HuH-7 (cell line): ENCODE results near the gene CTBP2.
"Not testable (repeated sequence)": the region's sequence is repeated elsewhere in the genome, so short reads cannot be mapped to it uniquely, and the experiment has no call there.

Experiments
- DNase-seq: peaks from one replicate; pipeline ENCODE4 v3.0.0; 2011; ENCODE audit warnings: low spot score

Gene CTBP2

GRCh38 chr10:125063256-125063925 is 97.0 kb downstream of the CTBP2 start:
- DNase-seq = no peak

- DNase-seq = no peak
Measured at GRCh38 chr10:125062914-125063230, 97.5 kb downstream of the CTBP2 start.

- DNase-seq = no peak
Measured at GRCh38 chr10:125062227-125062913, 98.0 kb downstream of the CTBP2 start.

GRCh38 chr10:125061557-125062226 is 98.7 kb downstream of the CTBP2 start:
- DNase-seq = no peak

- DNase-seq = peak; percentile 59
Measured at GRCh38 chr10:125060826-125061556, 99.4 kb downstream of the CTBP2 start.

- DNase-seq = no peak
Measured at GRCh38 chr10:125060482-125060825, 99.9 kb downstream of the CTBP2 start.

- no peak for DNase-seq
Measured at GRCh38 chr10:125060026-125060425, 100.3 kb downstream of the CTBP2 start.

- not testable (repeated sequence) for DNase-seq
Measured at GRCh38 chr10:125059348-125059747, 101.0 kb downstream of the CTBP2 start.

GRCh38 chr10:125057158-125058001 is 103.0 kb downstream of the CTBP2 start:
- DNase-seq = no peak

- DNase-seq = no peak
Measured at GRCh38 chr10:125056161-125057132, 103.9 kb downstream of the CTBP2 start.

- no peak for DNase-seq
Measured at GRCh38 chr10:125055446-125055845, 104.9 kb downstream of the CTBP2 start.

GRCh38 chr10:125054669-125055268 is 105.6 kb downstream of the CTBP2 start:
- no peak for DNase-seq

GRCh38 chr10:125054216-125054615 is 106.1 kb downstream of the CTBP2 start:
- DNase-seq = no peak

- DNase-seq = no peak
Measured at GRCh38 chr10:125052146-125052545, 108.2 kb downstream of the CTBP2 start.

- DNase-seq = no peak
Measured at GRCh38 chr10:125050383-125050782, 110.0 kb downstream of the CTBP2 start.

- no peak for DNase-seq
Measured at GRCh38 chr10:125049216-125049881, 111.0 kb downstream of the CTBP2 start.

- peak; percentile 90 for DNase-seq
Measured at GRCh38 chr10:125048094-125048864, 112.1 kb downstream of the CTBP2 start.

GRCh38 chr10:125043841-125044658 is 116.3 kb downstream of the CTBP2 start:
- DNase-seq = no peak
